AG04450 (cell line): ENCODE measurements around the gene NFAT5. TPM values are rescaled to one million over a fixed set of nuclear protein-coding genes. Genes with fewer than 3 reads are reported as not detected.
"Not testable (repeated sequence)": the region's sequence is repeated elsewhere in the genome, so short reads cannot be mapped to it uniquely, and the experiment has no call there.

Source experiments
- CTCF ChIA-PET: fragments of 300-600, 350-600 bp; formaldehyde crosslinking; extraction: SDS; loops from one replicate; lab custom pipeline; 2022; ENCODE audit warnings: antibody characterized with exemption, inconsistent platforms; lab: Charles Lee
- POLR2A ChIA-PET: fragments of 350-600 bp; formaldehyde crosslinking; extraction: SDS; loops from one replicate; lab custom pipeline; 2021; ENCODE audit warnings: antibody characterized with exemption, inconsistent platforms; lab: Yijun Ruan, JAX
- DNase-seq: peaks from one replicate; pipeline ENCODE4 v3.0.0-alpha.2; 2011; ENCODE audit warnings: low read depth, low spot score
- H3K27ac ChIP-seq: one replicate; pipeline ENCODE4 v1.5.1; 2012; ENCODE audit warnings: low read depth, low read length, control low read depth
- H3K27me3 ChIP-seq: one replicate; pipeline ENCODE4 v1.6.0; 2012; ENCODE audit warnings: low read length; ENCODE audit not compliant: control insufficient read depth, insufficient read depth
- H3K4me3 ChIP-seq: 2 replicates; pipeline ENCODE4 v1.5.1; 2011; ENCODE audit warnings: mild to moderate bottlenecking, low read depth, low read length, control low read depth
- H3K9me3 ChIP-seq: 2 replicates; pipeline ENCODE4 v1.5.1; 2012; ENCODE audit warnings: low read length; ENCODE audit not compliant: control insufficient read depth, insufficient read depth
- polyA plus RNA-seq: library from polyadenylated mRNA; depleted of rRNA; stranded (reverse); fragments of >200 nt; gene quantifications from 2 replicates; pipeline ENCODE4 v1.2.3, GENCODE V29; 2011
- TF ChIP-seq, protein P1 (sequence below): IDR thresholded peaks from 2 replicates; pipeline ENCODE4 v1.5.1; 2011; ENCODE audit warnings: low read depth, low read length, control low read depth, inconsistent platforms

Gene NFAT5
- polyA plus RNA-seq, 1 experiment: 36.9 TPM

GRCh38 chr16:69542974-69543373 lies 22.8 kb upstream of the NFAT5 start:
- TF ChIP-seq, protein P1, sequence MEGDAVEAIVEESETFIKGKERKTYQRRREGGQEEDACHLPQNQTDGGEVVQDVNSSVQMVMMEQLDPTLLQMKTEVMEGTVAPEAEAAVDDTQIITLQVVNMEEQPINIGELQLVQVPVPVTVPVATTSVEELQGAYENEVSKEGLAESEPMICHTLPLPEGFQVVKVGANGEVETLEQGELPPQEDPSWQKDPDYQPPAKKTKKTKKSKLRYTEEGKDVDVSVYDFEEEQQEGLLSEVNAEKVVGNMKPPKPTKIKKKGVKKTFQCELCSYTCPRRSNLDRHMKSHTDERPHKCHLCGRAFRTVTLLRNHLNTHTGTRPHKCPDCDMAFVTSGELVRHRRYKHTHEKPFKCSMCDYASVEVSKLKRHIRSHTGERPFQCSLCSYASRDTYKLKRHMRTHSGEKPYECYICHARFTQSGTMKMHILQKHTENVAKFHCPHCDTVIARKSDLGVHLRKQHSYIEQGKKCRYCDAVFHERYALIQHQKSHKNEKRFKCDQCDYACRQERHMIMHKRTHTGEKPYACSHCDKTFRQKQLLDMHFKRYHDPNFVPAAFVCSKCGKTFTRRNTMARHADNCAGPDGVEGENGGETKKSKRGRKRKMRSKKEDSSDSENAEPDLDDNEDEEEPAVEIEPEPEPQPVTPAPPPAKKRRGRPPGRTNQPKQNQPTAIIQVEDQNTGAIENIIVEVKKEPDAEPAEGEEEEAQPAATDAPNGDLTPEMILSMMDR: no peak
- CTCF ChIA-PET: interaction anchor here (0.5 kb wide), 1 partner anchor 212 kb away, joined by 3 read pairs; the partner anchor contains the start of gene NOB1
- no peak for DNase-seq

GRCh38 chr16:69544088-69544487 lies 21.7 kb upstream of the NFAT5 start:
- no peak overlapping the region for H3K4me3 ChIP-seq
- ChIA-PET POLR2A (interaction anchor here (0.6 kb wide), 1 partner anchor 25 kb away, joined by 4 read pairs; no protein-coding TSS in a partner anchor), CTCF (interaction anchor here (0.6 kb wide), 1 partner anchor 625 kb away, joined by 3 read pairs; no protein-coding TSS in a partner anchor)
- TF ChIP-seq, protein P1: no peak
- H3K9me3 ChIP-seq: no peaks in the 10 kb centered on the region
- no peaks in the 10 kb centered on the region for H3K27me3 ChIP-seq
- H3K27ac ChIP-seq: no peak overlapping the region
- no peak for DNase-seq

More at GRCh38 chr16:69542974-69543373, 22.8 kb upstream of the NFAT5 start:
- Histone ChIP-seq H3K27me3 (no peaks in the 10 kb centered on the region), H3K4me3 (no peak overlapping the region), H3K9me3 (no peaks in the 10 kb centered on the region), H3K27ac (no peak overlapping the region)
- POLR2A ChIA-PET: no interaction called here

GRCh38 chr16:69546663-69547062 lies 19.1 kb upstream of the NFAT5 start:
- H3K4me3 ChIP-seq, H3K27ac ChIP-seq, POLR2A ChIA-PET, H3K27me3 ChIP-seq, H3K9me3 ChIP-seq, DNase-seq, CTCF ChIA-PET: not testable (repeated sequence)

DNA sequence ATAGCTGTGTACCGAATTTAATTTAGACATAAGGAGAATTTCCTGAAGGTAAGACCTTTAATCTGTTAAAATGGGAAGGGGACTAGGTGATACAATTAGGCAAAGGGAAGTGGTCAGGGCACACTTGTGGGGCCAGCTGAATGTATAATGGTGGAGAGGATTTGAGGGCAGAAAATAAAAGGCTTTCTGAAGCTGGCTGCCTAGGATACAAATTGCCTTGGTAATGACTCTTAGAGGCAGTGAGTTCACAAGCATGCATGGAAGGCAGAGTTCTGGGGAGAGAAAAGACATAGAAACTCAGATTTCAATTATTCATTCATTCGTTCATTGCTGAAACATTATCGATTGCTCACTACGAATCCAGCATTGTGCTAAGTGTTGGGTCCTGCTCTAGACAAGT lies 12.4 kb upstream of the NFAT5 start:
- Histone ChIP-seq H3K9me3 (peaks cover 2% of the 10 kb centered on the region; the same call in 1 of the 2 replicates), H3K27me3 (no peaks in the 10 kb centered on the region), H3K4me3 (no peak overlapping the region), H3K27ac (no peak overlapping the region)
- no peak for DNase-seq
- POLR2A ChIA-PET: no interaction called here
- CTCF ChIA-PET: no interaction called here
- TF ChIP-seq, protein P1: no peak

GRCh38 chr16:69554495-69554894 lies 11.3 kb upstream of the NFAT5 start:
- no peaks in the 10 kb centered on the region for H3K27me3 ChIP-seq
- peaks cover 2% of the 10 kb centered on the region; the same call in 1 of the 2 replicates for H3K9me3 ChIP-seq
- ChIA-PET CTCF (no interaction called here), POLR2A (no interaction called here)
- no peak for DNase-seq
- TF ChIP-seq, protein P1: no peak
- H3K27ac ChIP-seq: no peak overlapping the region
- H3K4me3 ChIP-seq: no peak overlapping the region

- ChIA-PET CTCF (no interaction called here), POLR2A (no interaction called here)
- peaks cover 2% of the 10 kb centered on the region; the same call in 1 of the 2 replicates for H3K9me3 ChIP-seq
- no peaks in the 10 kb centered on the region for H3K27me3 ChIP-seq
- TF ChIP-seq, protein P1: no peak
- no peak overlapping the region for H3K4me3 ChIP-seq
- H3K27ac ChIP-seq: no peak overlapping the region
- no peak for DNase-seq
Observed at GRCh38 chr16:69555437-69555836, 10.3 kb upstream of the NFAT5 start.
